NCI-H2029 treated with DMSO at 0.1 percent for 48 hours (cell line): ENCODE data around the gene C2CD4D.
"Not testable (repeated sequence)": the region's sequence is repeated elsewhere in the genome, so short reads cannot be mapped to it uniquely, and the experiment has no call there.

Experiments
- DNase-seq: peaks from one replicate; lab custom pipeline; 2025; lab: John Stamatoyannopoulos, UW

Gene C2CD4D

GRCh38 chr1:151839457-151840403 is at the start of gene C2CD4D:
Gene C2CD4D, minus strand, starts transcription at chr1:151839820. Its CDS starts 831 bp downstream, at chr1:151838989.
- peak; percentile 52 for DNase-seq

- no peak for DNase-seq
Observed at GRCh38 chr1:151888972-151889570, 49.5 kb upstream of the C2CD4D start.

- DNase-seq = no peak
Observed at GRCh38 chr1:151887028-151887427, 47.4 kb upstream of the C2CD4D start.

GRCh38 chr1:151885479-151885878 is 45.9 kb upstream of the C2CD4D start:
- no peak for DNase-seq

GRCh38 chr1:151884879-151885278 is 45.3 kb upstream of the C2CD4D start:
- not testable (repeated sequence) for DNase-seq

- DNase-seq = not testable (repeated sequence)
Observed at GRCh38 chr1:151884445-151884844, 44.8 kb upstream of the C2CD4D start.

GRCh38 chr1:151883898-151884297 is 44.3 kb upstream of the C2CD4D start:
- not testable (repeated sequence) for DNase-seq

- not testable (repeated sequence) for DNase-seq
Observed at GRCh38 chr1:151882918-151883317, 43.3 kb upstream of the C2CD4D start.

GRCh38 chr1:151882466-151882865 is 42.8 kb upstream of the C2CD4D start:
- no peak for DNase-seq

- DNase-seq = no peak
Observed at GRCh38 chr1:151881479-151881878, 41.9 kb upstream of the C2CD4D start.

GRCh38 chr1:151875419-151876097 is 35.9 kb upstream of the C2CD4D start:
- no peak for DNase-seq

- DNase-seq = not testable (repeated sequence)
Observed at GRCh38 chr1:151872776-151873175, 33.2 kb upstream of the C2CD4D start.

- no peak for DNase-seq
Observed at GRCh38 chr1:151871284-151872030, 31.8 kb upstream of the C2CD4D start.

- DNase-seq = no peak
Observed at GRCh38 chr1:151868486-151868885, 28.9 kb upstream of the C2CD4D start.

GRCh38 chr1:151867765-151868411 is 28.3 kb upstream of the C2CD4D start:
- no peak for DNase-seq

- no peak for DNase-seq
Observed at GRCh38 chr1:151867321-151867720, 27.7 kb upstream of the C2CD4D start.

GRCh38 chr1:151864411-151864810 is 24.8 kb upstream of the C2CD4D start:
- no peak for DNase-seq

GRCh38 chr1:151862604-151863003 is 23.0 kb upstream of the C2CD4D start:
- DNase-seq = no peak

GRCh38 chr1:151860504-151861187 is 21.0 kb upstream of the C2CD4D start:
- no peak for DNase-seq

GRCh38 chr1:151859891-151860293 is 20.3 kb upstream of the C2CD4D start:
- no peak for DNase-seq
